ENCODE data around the gene IDH3B.
A peak's percentile ranks its signal among the peaks of the same experiment; 100 is the strongest.

DNA sequence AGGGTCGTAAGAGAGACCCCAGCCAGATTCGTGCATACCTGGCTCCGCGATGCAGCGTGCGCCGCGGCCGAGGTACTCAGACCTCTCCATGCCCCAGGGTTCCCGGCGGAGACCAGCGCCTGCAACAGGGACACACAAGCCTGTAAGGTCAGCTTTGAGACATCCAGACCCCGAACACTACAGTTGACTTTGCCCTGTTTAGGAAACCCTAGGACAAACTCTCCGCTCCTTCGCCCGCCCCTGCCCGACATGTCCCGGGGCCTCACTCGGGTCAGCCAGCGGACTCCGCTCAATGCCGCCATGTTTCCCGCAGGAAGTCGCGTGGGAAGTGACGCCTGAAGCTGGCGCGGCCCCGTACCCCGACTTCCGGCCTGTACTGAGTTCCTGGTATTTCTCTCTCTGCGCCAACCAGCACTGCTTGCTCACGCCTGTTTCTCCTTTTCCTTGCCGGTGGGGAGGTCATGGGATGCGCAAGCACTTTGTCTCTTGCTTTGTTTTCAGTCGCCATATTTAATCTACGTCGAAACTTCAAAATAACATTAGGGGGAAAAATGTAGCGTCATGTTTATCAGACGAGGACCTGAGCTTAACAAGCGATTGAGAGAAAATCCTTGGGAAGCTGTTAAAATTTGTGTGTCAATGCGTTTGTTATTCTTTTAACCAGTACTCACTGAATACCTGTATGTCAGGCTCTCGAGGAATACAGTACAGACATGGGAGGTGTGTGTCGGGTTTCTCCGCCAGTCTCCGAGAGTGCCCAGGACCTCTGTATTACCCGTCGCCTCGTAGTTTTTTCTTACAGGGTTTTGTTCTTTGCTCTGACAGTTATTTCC, at the start of gene IDH3B:
- no peak for TF ChIP-seq BHLHE40 (IDR thresholded peaks at IDR 0.05; ENCODE audit: borderline replicate concordance)
- TF ChIP-seq FOXK2 (IDR thresholded peaks at IDR 0.05): peak; percentile 81
- TF ChIP-seq ELF4 (IDR thresholded peaks at IDR 0.05): peak; percentile 84
- no peak for TF ChIP-seq SUZ12 (IDR thresholded peaks at IDR 0.05)
- no peak for TF ChIP-seq ZNF384 (IDR thresholded peaks at IDR 0.05)
- no peak for TF ChIP-seq SP1 (IDR thresholded peaks at IDR 0.05)
- TF ChIP-seq FOXM1 (IDR thresholded peaks at IDR 0.05; ENCODE audit: borderline replicate concordance): no peak
- TF ChIP-seq FOXA1 (IDR thresholded peaks at IDR 0.05): no peak

Measured in HEK293T (cell line).